ENCODE measurements around the gene RYR2.

RYR2 gene

GRCh38 chr1:237482777-237483176 is 440.8 kb downstream of the RYR2 start:
- no peak overlapping the region for H2AFZ ChIP-seq (ENCODE audit: low read depth, low read length)
- peaks cover 26% of the 10 kb centered on the region for H3K27me3 ChIP-seq (ENCODE audit: low read depth, low read length)
- H3K4me3 ChIP-seq (ENCODE audit: low read length): no peak overlapping the region
- H4K20me1 ChIP-seq (ENCODE audit: insufficient read depth, low read length): no peaks in the 10 kb centered on the region
- H3K9me3 ChIP-seq (ENCODE audit: insufficient read depth, low read length): no peaks in the 10 kb centered on the region; the same call in 1 of the 2 replicates
- no peak for TF ChIP-seq EZH2phosphoT487 (IDR thresholded peaks at IDR 0.05; ENCODE audit: low read depth)
- no peak overlapping the region for H3K9ac ChIP-seq (ENCODE audit: low read length)
- H3K79me2 ChIP-seq (ENCODE audit: low read length): no peaks in the 10 kb centered on the region
- H3K4me1 ChIP-seq (ENCODE audit: low read length): no peaks in the 10 kb centered on the region
- H3K36me3 ChIP-seq (replicated peaks; ENCODE audit: low read depth, low read length): no peaks in the 10 kb centered on the region
- H3K27ac ChIP-seq (ENCODE audit: low read length): no peak overlapping the region
- no peak overlapping the region for H3K4me2 ChIP-seq (ENCODE audit: low read length)

GRCh38 chr1:237492359-237492758 is 450.4 kb downstream of the RYR2 start:
- no peak overlapping the region for H3K9ac ChIP-seq (ENCODE audit: low read length)
- peaks cover 30% of the 10 kb centered on the region for H3K27me3 ChIP-seq (ENCODE audit: low read depth, low read length)
- H3K4me1 ChIP-seq (ENCODE audit: low read length): no peaks in the 10 kb centered on the region
- H3K79me2 ChIP-seq (ENCODE audit: low read length): no peaks in the 10 kb centered on the region
- no peak overlapping the region for H3K4me3 ChIP-seq (ENCODE audit: low read length)
- no peaks in the 10 kb centered on the region for H4K20me1 ChIP-seq (ENCODE audit: insufficient read depth, low read length)
- no peak overlapping the region for H3K27ac ChIP-seq (ENCODE audit: low read length)
- H2AFZ ChIP-seq (ENCODE audit: low read depth, low read length): no peak overlapping the region
- TF ChIP-seq EZH2phosphoT487 (IDR thresholded peaks at IDR 0.05; ENCODE audit: low read depth) (no peak), CTCF (IDR thresholded peaks at IDR 0.05; ENCODE audit: low read depth, low read length) (peak; percentile 28; the same call in 1 of the 2 replicates)
- no peaks in the 10 kb centered on the region for H3K36me3 ChIP-seq (replicated peaks; ENCODE audit: low read depth, low read length)
- H3K4me2 ChIP-seq (ENCODE audit: low read length): no peak overlapping the region
- no peaks in the 10 kb centered on the region for H3K9me3 ChIP-seq (ENCODE audit: insufficient read depth, low read length)

- H3K4me3 ChIP-seq (ENCODE audit: low read length): no peak overlapping the region
- H2AFZ ChIP-seq (ENCODE audit: low read depth, low read length): no peak overlapping the region
- no peak overlapping the region for H3K27ac ChIP-seq (ENCODE audit: low read length)
- no peaks in the 10 kb centered on the region for H3K4me1 ChIP-seq (ENCODE audit: low read length)
- no peaks in the 10 kb centered on the region for H3K79me2 ChIP-seq (ENCODE audit: low read length)
- H3K4me2 ChIP-seq (ENCODE audit: low read length): no peak overlapping the region
- no peaks in the 10 kb centered on the region for H3K36me3 ChIP-seq (replicated peaks; ENCODE audit: low read depth, low read length)
- H3K27me3 ChIP-seq (ENCODE audit: low read depth, low read length): peaks cover 76% of the 10 kb centered on the region
- H4K20me1 ChIP-seq (ENCODE audit: insufficient read depth, low read length): no peaks in the 10 kb centered on the region
- TF ChIP-seq CTCF (IDR thresholded peaks at IDR 0.05; ENCODE audit: low read depth, low read length): no peak
- TF ChIP-seq EZH2phosphoT487 (IDR thresholded peaks at IDR 0.05; ENCODE audit: low read depth): no peak
- no peak overlapping the region for H3K9ac ChIP-seq (ENCODE audit: low read length)
- no peaks in the 10 kb centered on the region for H3K9me3 ChIP-seq (ENCODE audit: insufficient read depth, low read length)
These were observed 458.6 kb downstream of the RYR2 start for GRCh38 chr1:237500566-237500965.

GRCh38 chr1:237503292-237503691 is 461.3 kb downstream of the RYR2 start:
- H3K9me3 ChIP-seq (ENCODE audit: insufficient read depth, low read length): no peaks in the 10 kb centered on the region
- no peak for TF ChIP-seq EZH2phosphoT487 (IDR thresholded peaks at IDR 0.05; ENCODE audit: low read depth)
- no peak overlapping the region for H2AFZ ChIP-seq (ENCODE audit: low read depth, low read length)
- no peak overlapping the region for H3K9ac ChIP-seq (ENCODE audit: low read length)
- H4K20me1 ChIP-seq (ENCODE audit: insufficient read depth, low read length): no peaks in the 10 kb centered on the region
- peaks cover 14% of the 10 kb centered on the region for H3K4me1 ChIP-seq (ENCODE audit: low read length)
- H3K27me3 ChIP-seq (ENCODE audit: low read depth, low read length): peaks cover 71% of the 10 kb centered on the region
- no peaks in the 10 kb centered on the region for H3K79me2 ChIP-seq (ENCODE audit: low read length)
- H3K27ac ChIP-seq (ENCODE audit: low read length): no peak overlapping the region
- no peak overlapping the region for H3K4me3 ChIP-seq (ENCODE audit: low read length)
- H3K36me3 ChIP-seq (replicated peaks; ENCODE audit: low read depth, low read length): no peaks in the 10 kb centered on the region
- no peak overlapping the region for H3K4me2 ChIP-seq (ENCODE audit: low read length)

- no peak overlapping the region for H3K9ac ChIP-seq (ENCODE audit: low read length)
- peaks cover 14% of the 10 kb centered on the region for H3K4me1 ChIP-seq (ENCODE audit: low read length)
- H3K36me3 ChIP-seq (replicated peaks; ENCODE audit: low read depth, low read length): no peaks in the 10 kb centered on the region
- peaks cover 74% of the 10 kb centered on the region for H3K27me3 ChIP-seq (ENCODE audit: low read depth, low read length)
- H2AFZ ChIP-seq (ENCODE audit: low read depth, low read length): no peak overlapping the region
- TF ChIP-seq EZH2phosphoT487 (IDR thresholded peaks at IDR 0.05; ENCODE audit: low read depth): peak; percentile 68; the same call in 1 of the 2 replicates
- TF ChIP-seq CTCF (IDR thresholded peaks at IDR 0.05; ENCODE audit: low read depth, low read length): no peak
- H4K20me1 ChIP-seq (ENCODE audit: insufficient read depth, low read length): peaks cover 4% of the 10 kb centered on the region; the same call in 1 of the 2 replicates
- H3K4me2 ChIP-seq (ENCODE audit: low read length): peak overlapping the region; percentile 42
- H3K27ac ChIP-seq (ENCODE audit: low read length): no peak overlapping the region
- no peaks in the 10 kb centered on the region for H3K79me2 ChIP-seq (ENCODE audit: low read length)
- no peaks in the 10 kb centered on the region for H3K9me3 ChIP-seq (ENCODE audit: insufficient read depth, low read length)
- H3K4me3 ChIP-seq (ENCODE audit: low read length): 0 out of 2 replicates have a peak overlapping the region, but pooled peaks have one; percentile 1
These were observed 465.0 kb downstream of the RYR2 start for GRCh38 chr1:237507005-237507404.

Data from OCI-LY3 (cell line).